Measurements from ENCODE around the gene ZNF516.

The ZNF516 gene

DNA sequence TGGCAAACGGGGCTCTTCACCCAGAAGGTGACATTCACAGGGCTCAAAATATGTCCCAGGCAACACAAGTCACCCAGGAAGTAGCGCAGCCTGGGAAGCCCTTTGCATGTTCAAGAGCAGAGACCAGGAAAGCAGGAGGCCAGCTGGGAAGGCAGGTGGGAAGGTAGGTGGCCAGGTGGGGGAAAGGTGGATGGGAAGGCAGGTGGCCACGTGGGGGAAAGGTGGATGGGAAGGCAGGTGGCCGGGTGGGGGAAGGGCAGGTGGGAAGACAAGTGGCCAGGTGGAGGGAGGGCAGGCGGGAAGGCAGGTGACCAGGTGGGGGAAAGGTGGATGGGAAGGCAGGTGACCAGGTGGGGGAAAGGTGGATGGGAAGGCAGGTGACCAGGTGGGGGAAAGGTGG is 102.7 kb downstream of the ZNF516 start:
- no peak for DNase-seq

DNA sequence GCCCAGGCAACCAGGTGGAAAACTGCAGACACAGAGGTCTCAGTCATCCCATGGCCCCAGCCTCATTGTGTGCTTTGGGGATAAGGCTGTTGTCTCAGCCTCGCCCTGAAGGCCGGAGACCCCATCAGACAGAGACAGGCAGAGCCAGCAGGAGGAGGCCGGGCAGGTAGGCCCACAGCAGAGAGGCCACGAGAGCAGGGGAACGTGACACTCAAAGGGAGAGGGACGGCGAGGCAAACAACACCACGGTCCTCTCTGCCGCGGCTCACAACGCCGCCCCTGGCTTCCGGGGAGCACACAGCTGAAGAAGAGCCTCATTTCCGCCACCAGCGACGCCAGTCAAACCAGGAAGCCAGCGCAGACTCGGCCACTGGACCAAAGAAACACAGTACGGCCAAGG is 103.3 kb downstream of the ZNF516 start:
- DNase-seq = no peak

DNA sequence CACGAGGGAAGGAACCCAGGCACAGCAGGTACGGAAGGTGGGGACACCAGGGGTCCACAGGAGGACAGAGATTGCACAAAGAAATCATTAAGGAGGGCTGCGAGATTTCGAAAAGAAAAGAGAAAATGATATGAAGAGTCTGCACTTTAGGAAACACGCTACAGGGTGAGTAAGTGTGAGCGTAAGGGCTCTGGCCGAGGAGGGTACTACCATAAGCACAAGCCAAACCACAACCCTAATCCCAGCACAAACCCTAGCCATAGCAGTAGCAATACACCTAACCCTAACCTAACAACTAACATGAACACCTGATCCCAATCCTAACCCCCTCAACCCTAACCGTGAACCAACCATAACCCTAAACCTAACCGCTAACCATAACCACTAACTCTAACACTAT is 104.0 kb downstream of the ZNF516 start:
- no peak for DNase-seq

DNA sequence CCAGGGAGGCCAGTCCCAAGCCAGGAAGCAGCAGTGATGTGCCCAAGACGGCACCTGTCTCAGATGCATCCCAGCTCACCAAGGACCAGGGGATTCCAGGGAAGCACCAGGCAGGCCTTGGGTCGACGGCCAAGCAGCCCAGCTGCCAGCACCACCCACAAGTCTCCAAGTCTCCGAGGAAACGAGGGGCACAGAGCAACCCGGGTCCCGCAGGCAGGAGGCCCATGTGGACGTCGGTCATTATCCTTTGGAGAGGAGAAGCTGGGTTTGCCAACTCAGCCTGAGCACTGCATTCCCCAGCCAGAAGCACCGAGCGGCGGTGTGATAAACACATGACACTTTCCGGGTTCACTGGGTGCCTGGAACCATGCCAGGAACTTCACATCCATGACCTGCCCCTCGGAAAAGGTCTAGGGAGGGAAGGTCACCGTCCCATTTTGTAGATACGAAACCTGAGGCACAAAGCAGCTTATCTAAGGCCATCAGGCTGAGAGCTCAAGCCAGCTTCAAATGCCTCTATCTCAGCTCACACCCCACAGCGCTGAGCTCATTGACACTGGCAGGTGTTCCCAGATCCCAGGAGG is 104.5 kb downstream of the ZNF516 start:
- no peak for DNase-seq

DNA sequence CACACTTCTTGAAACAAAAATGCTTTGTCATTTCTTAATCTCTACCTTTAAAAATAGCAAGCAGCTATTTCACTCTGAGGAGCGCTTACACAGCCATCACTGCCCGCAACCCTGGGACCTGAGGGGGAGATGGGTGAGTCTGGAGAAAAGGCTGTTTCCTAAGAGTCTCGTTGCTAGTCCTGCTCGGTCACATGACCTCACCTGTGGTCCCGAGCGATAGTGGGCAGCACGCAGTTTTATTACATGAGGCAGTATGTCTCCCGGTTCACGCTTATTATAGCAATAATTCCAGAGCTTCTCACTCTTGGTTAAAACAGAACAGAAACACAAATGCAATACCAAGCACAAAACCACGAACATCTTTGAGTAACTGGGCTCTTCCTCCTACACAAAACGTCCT is 105.3 kb downstream of the ZNF516 start:
- DNase-seq = no peak

DNA sequence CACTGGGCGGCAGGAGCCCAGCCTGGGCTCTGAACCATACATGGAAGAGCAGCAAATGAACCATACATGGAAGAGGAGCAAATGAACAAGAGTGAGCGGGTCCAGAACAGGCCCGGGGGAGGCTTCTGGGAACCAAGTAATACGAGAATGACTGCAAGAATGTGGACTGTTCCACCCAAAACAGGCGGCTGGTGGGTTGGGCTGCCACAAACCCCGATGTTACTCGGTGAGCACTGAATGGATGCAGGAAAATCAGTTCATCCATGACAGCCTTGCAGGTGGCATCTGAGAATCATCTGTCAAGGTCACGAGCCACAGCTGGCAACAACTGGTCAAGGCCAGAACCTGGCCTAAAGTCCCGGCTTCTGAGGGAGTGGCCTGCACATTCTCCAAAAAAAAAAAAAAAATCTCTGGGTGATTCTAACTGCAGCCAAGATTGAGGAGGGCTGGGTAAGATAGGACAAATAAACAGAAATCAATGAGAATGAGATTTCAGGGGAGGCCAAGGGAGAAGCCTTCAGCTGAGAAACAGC is 106.1 kb downstream of the ZNF516 start:
- no peak for DNase-seq

DNA sequence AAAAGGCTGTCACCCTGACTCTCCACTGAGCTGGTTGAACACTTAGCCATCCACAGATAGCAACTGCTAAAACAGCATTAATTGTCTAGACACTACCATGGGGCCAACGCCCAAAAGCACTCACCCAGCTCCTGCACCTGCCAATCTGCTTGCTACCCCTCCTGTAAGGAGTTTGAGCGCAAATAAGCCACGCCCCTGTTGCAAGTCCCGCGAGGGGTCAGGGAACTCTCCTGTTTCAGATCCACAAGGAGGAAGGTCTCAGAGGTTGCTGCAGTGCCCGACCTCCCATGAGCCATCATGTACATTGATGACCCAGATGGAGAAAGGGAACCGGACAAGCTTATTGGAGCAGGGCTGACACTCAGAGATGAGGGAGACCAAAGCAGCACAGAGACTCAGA is 106.8 kb downstream of the ZNF516 start:
- no peak for DNase-seq

DNA sequence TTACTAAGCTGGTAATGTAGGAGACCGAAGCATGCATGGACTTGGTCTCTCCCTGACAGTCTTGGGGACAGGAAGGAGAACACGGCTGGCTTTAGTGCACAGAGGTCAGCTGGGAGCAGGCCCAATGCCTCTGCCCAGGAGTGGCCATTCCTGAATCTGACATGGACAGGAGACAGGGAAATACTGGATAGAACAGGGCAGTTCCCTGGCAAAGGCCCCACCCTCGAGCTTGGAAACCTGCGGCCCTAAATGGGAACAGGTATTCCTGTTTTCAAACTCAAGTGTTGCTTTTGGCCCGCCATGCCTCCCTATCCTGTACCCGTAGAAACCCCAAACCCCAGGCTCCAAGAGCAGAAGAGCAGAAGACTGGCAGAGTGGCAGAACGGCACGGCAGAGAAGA is 107.4 kb downstream of the ZNF516 start:
- no peak for DNase-seq

DNA sequence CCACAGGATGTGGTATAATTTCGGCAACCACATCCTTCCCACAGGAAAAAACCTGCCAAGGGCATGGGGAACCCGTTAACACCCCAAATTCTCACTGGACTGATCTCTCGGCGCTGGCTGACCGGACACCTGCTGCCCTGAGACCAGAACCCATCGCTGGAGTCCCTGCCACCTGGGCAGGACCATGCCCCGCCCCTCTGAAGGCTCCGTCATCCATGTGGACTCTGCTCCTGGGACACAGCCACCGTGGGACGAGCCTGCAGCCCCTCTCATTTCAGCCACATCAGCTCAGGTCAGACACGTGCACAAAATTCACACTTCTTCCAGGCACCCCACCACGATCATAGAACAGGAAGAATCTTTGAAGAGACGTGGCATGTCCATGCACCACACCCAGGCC is 108.2 kb downstream of the ZNF516 start:
- no peak for DNase-seq

DNA sequence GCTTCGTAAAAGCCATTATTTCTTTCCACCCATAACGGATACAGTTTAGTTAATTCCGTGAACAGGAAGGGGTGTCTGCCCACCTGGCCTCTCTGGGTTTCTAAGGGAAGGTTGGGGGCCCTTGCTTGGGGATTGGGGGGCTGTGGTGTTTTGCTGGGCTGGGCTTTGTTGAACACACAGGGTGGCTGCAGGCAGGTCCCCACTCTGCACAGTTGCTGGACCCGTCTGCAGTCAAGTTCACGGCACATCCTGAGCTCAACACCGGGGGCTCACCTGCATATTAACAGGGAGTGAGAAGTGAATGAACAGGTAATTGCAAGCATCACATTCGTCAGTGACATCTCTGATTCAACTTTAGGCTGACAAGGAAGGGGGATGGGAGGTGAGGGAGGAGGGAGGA is 109.0 kb downstream of the ZNF516 start:
- DNase-seq = no peak

DNA sequence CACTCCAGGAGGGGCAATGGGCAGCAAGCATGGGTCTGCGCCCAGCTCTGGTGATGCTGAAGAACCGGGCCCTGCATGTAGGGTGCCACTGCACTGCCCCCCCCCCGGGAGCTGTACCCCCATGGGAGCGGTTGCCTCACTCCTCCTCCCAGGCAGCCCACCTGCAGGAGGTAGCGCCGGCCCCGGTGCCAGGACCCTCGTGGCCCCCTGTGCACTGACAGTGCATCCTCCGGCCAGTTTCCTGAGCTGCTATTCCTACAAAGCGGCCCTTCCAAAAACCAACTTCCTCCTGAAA is 109.4 kb downstream of the ZNF516 start:
- DNase-seq = no peak

DNA sequence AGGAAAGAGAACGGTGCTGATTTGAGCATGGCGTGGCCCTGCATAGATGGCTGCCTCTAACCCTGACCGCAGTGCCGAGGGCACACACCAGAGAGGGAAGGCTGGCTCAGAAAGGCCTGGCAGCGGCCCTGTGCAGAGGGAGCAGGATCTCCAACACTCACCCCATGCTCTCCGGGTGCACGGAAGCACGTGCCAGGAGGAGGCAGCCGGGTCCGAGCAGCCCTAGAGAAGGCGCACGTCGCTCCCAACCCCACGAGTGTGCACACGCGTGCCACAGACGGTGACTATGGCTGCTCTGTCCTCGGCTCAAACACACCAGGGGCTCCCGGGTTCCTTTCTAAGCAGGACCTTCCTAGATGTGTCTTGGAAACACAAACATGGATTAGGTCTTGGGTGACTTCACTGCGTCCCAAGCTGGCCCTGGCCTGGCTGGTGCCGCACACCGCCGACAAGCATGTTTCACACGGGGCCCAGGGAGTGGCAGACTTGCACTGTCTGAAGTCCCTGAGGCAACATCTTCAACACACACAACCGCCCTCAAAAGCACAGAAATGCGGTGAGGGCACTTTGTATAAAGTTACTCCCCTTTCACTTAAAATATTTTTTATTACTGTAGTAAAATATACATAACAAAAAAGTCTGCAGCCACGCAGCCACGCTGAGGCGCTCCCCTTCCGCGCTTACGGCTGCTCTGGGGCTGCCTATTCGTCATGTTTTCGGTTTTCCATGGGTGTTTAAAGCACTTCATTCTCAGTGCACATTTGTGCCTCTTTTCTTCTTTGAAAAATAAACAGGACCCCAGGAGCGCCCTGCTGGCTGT is 110.0 kb downstream of the ZNF516 start:
- no peak for DNase-seq

DNA sequence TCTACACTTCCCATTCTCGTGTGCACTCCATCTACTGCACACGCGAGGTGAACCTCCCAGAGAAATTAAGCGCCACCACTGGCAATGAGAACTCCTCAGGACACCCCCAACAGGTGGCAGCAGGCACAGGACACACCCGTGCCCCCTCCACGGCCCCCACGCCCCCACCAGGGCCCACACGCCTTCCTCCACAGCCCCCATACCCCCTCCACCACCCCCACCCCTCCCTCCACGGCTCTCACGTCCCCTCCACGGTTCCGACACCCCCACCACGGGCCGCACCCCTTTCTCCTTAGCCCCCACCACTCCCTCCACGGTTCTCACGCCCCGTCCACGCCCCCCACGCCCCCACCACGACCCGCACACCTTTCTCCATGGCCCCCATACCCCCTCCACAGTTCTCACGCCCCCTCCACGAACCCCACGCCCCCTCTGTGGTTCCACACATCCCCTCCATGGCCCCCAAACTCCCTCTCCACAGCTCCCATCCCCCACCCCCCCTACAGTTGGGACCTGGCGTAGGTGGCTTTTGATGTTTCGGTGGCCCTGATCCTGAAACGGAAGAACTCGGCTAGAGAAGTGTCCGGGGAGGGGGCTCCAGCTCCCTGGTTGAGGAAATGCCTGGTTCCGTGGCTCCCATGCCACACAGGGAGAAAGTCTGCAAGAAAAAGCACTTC is 110.8 kb downstream of the ZNF516 start:
- DNase-seq = no peak

DNA sequence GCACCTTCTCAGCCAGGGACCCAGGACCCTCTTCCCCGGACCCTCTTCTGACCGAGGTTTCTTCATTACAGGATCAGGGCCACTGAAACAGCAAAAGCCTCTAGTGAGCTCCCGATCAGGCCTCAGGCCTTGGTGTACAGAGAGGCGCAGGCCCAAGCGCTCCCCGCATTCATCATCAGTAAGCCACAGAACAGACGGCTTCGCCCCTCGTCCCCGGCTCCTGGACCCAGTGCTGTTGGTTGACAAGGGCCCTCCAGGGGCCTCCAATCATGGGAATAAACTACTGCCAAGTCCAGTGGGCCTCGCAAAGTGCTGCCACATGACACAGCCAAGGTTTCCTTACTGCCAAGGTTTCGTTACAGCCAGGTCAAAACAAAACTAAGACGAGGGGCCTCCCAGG is 111.4 kb downstream of the ZNF516 start:
- no peak for DNase-seq

DNA sequence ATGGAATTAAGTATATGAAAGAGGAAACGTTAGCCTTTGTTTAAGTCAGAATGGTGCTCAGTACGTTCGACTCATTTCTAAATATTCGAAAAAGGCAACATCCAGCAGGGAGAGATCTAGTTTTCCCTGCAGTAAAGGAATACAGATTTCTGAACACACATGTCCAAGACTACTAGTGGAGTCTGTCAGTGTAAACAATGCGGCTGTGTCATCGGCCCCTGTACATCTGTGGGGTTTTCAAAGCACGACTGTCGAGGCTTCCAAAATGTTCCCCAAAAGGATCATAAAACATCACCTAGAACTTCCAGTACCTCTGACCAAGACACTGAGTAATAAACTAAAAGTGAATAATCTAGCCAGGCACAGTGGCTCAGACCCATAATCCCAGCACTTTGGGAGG is 112.8 kb downstream of the ZNF516 start:
- no peak for DNase-seq

DNA sequence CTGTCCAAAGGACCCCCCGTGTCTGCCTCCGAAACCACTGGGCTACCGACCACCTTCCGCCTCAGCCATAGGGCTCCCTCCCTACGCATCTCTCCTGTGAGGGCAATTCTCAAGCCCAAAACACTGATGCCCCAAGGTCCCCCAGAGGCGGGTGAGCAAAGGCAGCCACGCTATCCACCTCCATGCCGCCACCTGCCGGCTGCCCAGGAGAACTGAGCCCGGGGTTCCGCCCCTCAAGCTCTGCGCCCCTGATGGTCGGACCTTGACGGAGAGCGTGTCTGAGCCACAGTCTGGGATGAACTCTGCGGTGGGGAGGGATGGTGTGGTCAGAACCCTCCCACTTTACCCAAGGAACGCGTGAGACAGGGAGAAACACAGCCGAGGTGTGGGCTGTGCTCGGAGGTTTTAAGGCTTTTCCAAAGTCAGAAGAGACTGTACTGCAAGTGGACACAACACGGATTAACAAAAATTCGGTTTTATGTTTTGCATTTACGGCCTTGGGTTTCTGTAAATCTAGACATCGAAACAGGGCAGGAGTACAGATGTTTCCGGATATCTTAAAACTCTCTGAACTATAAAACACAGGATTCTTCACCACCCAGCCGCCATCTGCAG is 114.1 kb downstream of the ZNF516 start:
- DNase-seq = no peak

DNA sequence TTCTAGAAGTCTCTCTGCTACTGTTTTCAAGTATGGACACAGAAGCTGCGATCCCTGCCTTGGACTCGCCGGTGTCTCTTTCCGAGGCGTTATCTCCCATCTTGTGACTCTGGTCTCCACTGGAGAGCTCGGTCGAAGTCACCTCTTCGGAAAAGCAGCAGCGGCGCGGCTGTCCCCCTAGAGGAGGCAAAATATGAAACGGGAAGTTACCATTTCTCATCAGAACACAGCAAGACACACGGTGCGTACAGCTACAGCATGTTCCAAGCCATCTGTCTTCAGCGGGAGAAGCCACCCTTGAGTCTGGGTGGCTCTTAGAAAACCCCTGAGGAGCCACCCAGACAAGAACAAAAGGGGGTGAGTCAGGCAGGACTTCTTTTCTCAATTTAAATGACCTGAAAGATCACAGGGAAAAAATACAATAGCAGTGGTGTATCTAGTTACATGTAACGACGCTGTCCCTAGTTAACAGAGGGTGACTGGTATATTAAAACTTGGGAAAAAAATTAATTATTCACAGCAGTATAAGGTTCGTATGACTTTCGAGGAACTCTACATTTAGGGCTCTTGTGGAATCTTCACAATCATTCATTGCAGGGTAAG is 114.8 kb downstream of the ZNF516 start:
- no peak for DNase-seq

DNA sequence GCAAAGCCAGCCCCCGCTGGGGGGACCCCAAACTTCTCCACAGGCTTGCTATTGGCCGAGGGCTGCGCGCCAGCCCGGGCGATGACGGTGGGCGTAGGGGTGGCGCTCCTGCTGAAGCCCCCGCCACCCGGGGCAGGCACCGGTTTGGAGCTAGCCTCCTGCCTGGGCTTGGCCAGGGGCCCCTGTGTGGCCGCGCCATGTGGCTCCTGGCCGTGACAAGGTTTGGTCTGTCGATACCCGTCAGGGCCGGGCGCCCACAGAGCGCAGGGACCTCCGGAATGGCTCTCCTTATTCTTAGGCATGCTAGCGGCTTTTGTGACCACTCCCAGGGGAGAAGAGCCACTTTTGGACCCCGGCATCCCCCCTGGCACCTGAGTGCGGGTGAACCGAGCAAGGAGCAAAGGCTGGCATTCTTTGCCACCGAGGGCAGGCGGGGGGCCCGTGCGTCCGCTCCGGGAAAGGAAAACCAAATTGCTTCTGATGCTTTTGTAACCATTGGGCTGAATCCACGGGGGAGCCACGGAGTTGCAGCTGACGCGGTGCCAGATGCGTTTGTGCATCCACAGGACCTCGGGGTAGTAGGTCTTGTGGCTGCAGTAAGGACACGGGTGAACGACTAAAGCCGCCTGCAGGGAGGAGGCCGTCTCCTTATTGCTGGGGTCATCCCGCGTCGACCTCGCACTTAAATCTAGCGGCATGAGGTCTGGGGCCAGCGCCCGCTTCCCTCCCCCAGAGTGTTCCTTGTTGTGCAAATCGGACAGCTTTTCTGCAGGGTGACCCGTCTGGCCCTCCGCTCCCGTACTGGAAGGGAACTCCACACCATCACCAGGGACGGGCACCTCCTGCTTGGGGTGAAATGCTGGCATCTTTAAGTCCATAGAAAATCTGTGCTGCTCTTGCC is 115.6 kb downstream of the ZNF516 start:
- no peak for DNase-seq

DNA sequence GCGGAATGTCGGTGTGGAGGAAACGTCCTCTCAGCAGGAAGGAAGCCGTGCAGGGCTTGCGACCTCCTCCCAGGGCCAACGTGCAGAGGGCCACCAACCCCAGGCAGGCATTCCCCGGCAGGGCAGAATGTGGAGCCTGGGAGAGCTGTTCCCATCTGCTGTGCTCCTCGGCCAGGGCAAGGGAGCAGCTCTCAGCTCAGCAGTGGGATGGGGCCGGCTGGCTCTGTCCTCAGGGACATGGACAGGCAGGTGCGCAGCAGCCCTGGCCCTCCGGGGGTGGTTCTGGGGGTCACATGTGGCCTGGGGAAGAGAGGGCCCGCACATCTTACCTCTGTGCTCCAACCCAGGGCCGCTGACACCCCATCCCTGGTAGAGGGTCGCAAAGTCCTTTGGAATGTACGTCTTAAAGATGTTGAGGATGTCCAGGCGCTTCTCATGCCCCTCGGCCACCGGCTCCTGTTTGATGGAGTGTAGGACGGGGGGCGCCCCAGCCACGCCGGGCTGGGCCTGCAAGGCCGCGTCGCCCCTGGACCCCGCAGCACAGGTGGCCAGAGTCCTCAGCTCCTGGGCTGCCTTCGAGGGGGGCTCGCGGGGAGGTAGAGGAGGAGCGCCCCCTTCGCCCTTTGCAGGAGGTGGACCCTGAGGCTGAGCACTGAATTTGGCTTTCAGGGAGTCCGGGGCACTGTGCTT is 116.4 kb downstream of the ZNF516 start:
- DNase-seq = no peak

DNA sequence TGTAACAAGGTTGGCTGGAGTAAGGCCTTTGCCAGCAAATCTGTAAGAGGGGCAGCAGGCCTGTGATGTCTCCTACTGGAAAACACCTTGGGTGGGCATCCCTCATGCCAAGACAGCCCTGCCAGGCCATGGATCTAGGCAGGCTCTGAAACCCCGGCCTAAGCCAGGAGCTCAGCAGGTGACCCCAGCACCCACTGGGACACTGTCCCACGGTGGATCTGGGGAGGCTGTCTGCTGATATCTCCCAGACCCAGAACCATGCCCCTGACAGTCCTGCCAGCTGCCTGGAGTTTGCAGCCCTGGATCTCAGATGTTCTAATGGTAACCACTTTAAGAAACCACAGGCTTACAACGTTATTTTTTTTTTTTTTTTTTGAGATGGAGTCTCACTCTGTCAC is 117.7 kb downstream of the ZNF516 start:
- DNase-seq = no peak

DNA sequence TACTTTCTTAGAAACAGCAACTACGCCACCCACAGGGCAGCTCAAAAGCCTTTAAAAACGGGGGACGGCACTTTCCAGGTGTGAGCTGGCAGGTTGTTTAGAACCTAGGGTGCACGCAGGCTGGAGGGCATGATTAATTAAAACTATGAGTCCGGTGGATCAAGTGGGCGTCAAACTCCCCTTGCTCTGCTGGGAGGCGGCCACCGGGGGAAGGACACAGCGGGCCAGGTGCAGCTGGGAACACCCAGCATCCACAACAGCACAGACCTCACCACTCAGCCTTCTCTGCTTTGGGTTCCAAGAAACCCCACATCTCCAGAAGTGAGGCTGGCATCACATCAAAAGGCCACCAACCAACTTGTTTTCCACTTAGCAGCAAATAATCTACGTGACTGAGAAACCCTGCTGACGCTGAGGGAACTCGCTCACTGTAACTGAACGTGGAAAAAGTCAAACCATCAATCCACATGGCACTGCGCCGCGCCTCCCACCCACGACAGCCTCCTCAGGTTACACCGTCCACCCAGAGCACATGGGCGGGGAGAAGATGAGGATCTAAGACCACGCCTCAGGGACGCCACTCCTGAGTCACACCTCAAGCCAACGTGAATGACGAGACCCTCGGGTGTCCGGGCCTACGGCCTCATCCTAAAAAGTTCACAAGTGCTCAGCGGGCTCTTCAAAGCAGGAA is 118.2 kb downstream of the ZNF516 start:
- DNase-seq = no peak

All from CD4-positive, alpha-beta T cell treated with Interleukin-1 beta for 1 hour (primary cell).